Body of pancreas (tissue), 4 donors: Measurements from ENCODE around the gene CHPF2.

Source experiments
- POLR2A ChIP-seq, 3 donors: fragments of 450-650 bp; IDR thresholded peaks; one replicate each; pipeline ENCODE4 v1.6.1; 2016; ENCODE audit warnings: antibody characterized with exemption in 3 of 3, mild to moderate bottlenecking in 2 of 3
- TF ChIP-seq, protein P1 (sequence below), 7 experiments: fragments of 450-650 bp in 4 of 7; fragments of 200-600 bp in 3 of 7; sonication (generic) in 3 of 7; IDR thresholded peaks; one replicate each; pipeline ENCODE4 v1.5.1; 2016 to 2019; ENCODE audit warnings: antibody characterized with exemption in 7 of 7

DNA sequence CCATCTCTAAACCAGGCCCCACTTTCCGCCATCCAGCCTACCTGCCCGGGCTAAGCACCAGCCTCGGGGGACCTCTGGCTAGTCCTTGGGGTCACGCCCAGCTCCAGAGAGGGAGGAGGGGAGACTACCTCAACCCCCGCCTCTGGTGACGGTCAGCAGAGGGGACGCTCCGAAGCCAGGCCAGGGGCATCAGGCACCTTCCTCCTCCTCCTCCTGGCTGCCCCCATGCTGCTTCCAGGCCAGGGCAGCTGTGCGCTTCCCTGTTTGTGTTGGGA, 20.2 kb downstream of the CHPF2 start:
- TF ChIP-seq, protein P1, sequence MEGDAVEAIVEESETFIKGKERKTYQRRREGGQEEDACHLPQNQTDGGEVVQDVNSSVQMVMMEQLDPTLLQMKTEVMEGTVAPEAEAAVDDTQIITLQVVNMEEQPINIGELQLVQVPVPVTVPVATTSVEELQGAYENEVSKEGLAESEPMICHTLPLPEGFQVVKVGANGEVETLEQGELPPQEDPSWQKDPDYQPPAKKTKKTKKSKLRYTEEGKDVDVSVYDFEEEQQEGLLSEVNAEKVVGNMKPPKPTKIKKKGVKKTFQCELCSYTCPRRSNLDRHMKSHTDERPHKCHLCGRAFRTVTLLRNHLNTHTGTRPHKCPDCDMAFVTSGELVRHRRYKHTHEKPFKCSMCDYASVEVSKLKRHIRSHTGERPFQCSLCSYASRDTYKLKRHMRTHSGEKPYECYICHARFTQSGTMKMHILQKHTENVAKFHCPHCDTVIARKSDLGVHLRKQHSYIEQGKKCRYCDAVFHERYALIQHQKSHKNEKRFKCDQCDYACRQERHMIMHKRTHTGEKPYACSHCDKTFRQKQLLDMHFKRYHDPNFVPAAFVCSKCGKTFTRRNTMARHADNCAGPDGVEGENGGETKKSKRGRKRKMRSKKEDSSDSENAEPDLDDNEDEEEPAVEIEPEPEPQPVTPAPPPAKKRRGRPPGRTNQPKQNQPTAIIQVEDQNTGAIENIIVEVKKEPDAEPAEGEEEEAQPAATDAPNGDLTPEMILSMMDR (IDR thresholded peaks at IDR 0.05): no peak
- TF ChIP-seq POLR2A (IDR thresholded peaks at IDR 0.05): no peak
